ENCODE data around the gene PIAS1.
"Not testable (repeated sequence)": the region's sequence is repeated elsewhere in the genome, so short reads cannot be mapped to it uniquely, and the experiment has no call there.

The PIAS1 gene

GRCh38 chr15:68053701-68054627, at the start of gene PIAS1:
PIAS1 (plus strand) TSS chr15:68054315; CDS start chr15:68054327, 12 bp downstream.
- DNase-seq = peak; percentile 77 to 91

- not testable (repeated sequence) for DNase-seq
Measured at GRCh38 chr15:68007642-68008041, 46.5 kb upstream of the PIAS1 start.

- DNase-seq = no peak
Measured at GRCh38 chr15:68010361-68011153, 43.6 kb upstream of the PIAS1 start.

GRCh38 chr15:68012911-68013310, 41.2 kb upstream of the PIAS1 start:
- no peak for DNase-seq

GRCh38 chr15:68014219-68014618, 39.9 kb upstream of the PIAS1 start:
- DNase-seq = no peak

GRCh38 chr15:68015244-68015643, 38.9 kb upstream of the PIAS1 start:
- no peak for DNase-seq

GRCh38 chr15:68017201-68017600, 36.9 kb upstream of the PIAS1 start:
- DNase-seq = no peak

- no peak for DNase-seq
Measured at GRCh38 chr15:68018797-68019444, 35.2 kb upstream of the PIAS1 start.

- no peak for DNase-seq
Measured at GRCh38 chr15:68019814-68020525, 34.1 kb upstream of the PIAS1 start.

GRCh38 chr15:68020685-68021084, 33.4 kb upstream of the PIAS1 start:
- DNase-seq = no peak

- no peak for DNase-seq
Measured at GRCh38 chr15:68022061-68022460, 32.1 kb upstream of the PIAS1 start.

- DNase-seq = no peak
Measured at GRCh38 chr15:68023307-68024101, 30.6 kb upstream of the PIAS1 start.

- no peak for DNase-seq
Measured at GRCh38 chr15:68025835-68026424, 28.2 kb upstream of the PIAS1 start.

- no peak for DNase-seq
Measured at GRCh38 chr15:68027388-68027787, 26.7 kb upstream of the PIAS1 start.

- DNase-seq = no peak
Measured at GRCh38 chr15:68028137-68028887, 25.8 kb upstream of the PIAS1 start.

- no peak for DNase-seq
Measured at GRCh38 chr15:68028888-68029207, 25.3 kb upstream of the PIAS1 start.

- DNase-seq = no peak
Measured at GRCh38 chr15:68029959-68030358, 24.2 kb upstream of the PIAS1 start.

GRCh38 chr15:68031404-68031803, 22.7 kb upstream of the PIAS1 start:
- no peak for DNase-seq

GRCh38 chr15:68032672-68033071, 21.4 kb upstream of the PIAS1 start:
- no peak for DNase-seq

- peak in 1 of 2 experiments; percentile 31 for DNase-seq
Measured at GRCh38 chr15:68034081-68034480, 20.0 kb upstream of the PIAS1 start.
